K562 (cell line): ENCODE measurements around the gene CT45A10. TPM values are rescaled to one million over a fixed set of nuclear protein-coding genes. Genes with fewer than 3 reads are reported as not detected.

ENCODE experiments used
- BACH1 ChIP-seq: fragments of 200-800 bp; sonication (Bioruptor generic); IDR thresholded peaks from 2 replicates; pipeline ENCODE4 v1.6.1; 2016; ENCODE audit warnings: missing genetic modification characterization, missing compliant biosample characterization
- C11orf30 ChIP-seq: fragments of 450-650 bp; IDR thresholded peaks from 2 replicates; pipeline ENCODE4 v1.6.1; 2016; ENCODE audit warnings: low read depth, mild to moderate bottlenecking
- CHD1 ChIP-seq: fragments of 200-600 bp; sonication (generic); IDR thresholded peaks from one replicate; pipeline ENCODE4 v1.6.1; 2012; ENCODE audit warnings: mild to moderate bottlenecking, moderate library complexity, low read length, inconsistent platforms
- EP400 ChIP-seq: fragments of 450-650 bp; IDR thresholded peaks from 2 replicates; pipeline ENCODE4 v1.6.1; 2017; ENCODE audit warnings: antibody characterized with exemption, mild to moderate bottlenecking, moderate library complexity
- ESRRA ChIP-seq: fragments of 450-650 bp; IDR thresholded peaks from 2 replicates; pipeline ENCODE4 v1.6.1; 2014; ENCODE audit warnings: low read depth, mild to moderate bottlenecking, moderate library complexity, borderline replicate concordance
- FIP1L1 ChIP-seq: fragments of 200-400 bp; formaldehyde crosslinking; IDR thresholded peaks from 2 replicates; pipeline ENCODE4 v1.6.1; 2018; ENCODE audit warnings: mild to moderate bottlenecking, low read depth, low read length; ENCODE audit not compliant: poor library complexity, severe bottlenecking
- GATAD2B ChIP-seq: fragments of 450-650 bp; IDR thresholded peaks from 2 replicates; pipeline ENCODE4 v1.6.1; 2017; ENCODE audit warnings: mild to moderate bottlenecking, borderline replicate concordance
- HCFC1 ChIP-seq: IDR thresholded peaks from 2 replicates; pipeline ENCODE4 v1.6.1; 2012; ENCODE audit warnings: low read depth, low read length, improper control_type of control experiment
- MCM7 ChIP-seq, 2 experiments: fragments of 450-650 bp; IDR thresholded peaks; 2 replicates each; pipeline ENCODE4 v1.6.1; 2016 to 2018
- MTA1 ChIP-seq: fragments of 450-650 bp; IDR thresholded peaks from 2 replicates; pipeline ENCODE4 v1.6.1; 2017; ENCODE audit warnings: borderline replicate concordance
- PHF21A ChIP-seq: fragments of 450-650 bp; IDR thresholded peaks from 2 replicates; pipeline ENCODE4 v1.6.1; 2017; ENCODE audit warnings: low read depth, borderline replicate concordance
- PML ChIP-seq: IDR thresholded peaks from 2 replicates; pipeline ENCODE4 v1.6.1; 2012; ENCODE audit warnings: low read length, inconsistent platforms
- RBM34 ChIP-seq: fragments of 200-400 bp; formaldehyde crosslinking; IDR thresholded peaks from 2 replicates; pipeline ENCODE4 v1.6.1; 2018; ENCODE audit warnings: low read length, borderline replicate concordance; ENCODE audit not compliant: insufficient read depth
- RCOR1 ChIP-seq, 2 experiments: IDR thresholded peaks; 2 replicates each; pipeline ENCODE4 v1.6.1; 2012; ENCODE audit warnings: low read depth in 2 of 2, low read length in 2 of 2, borderline replicate concordance in 1 of 2, improper control_type of control experiment in 1 of 2
- SMAD3 ChIP-seq: fragments of 450-650 bp; formaldehyde crosslinking; conservative IDR thresholded peaks from 2 replicates; pipeline ENCODE4 v1.4.0; 2020; ENCODE audit warnings: mild to moderate bottlenecking
- SMARCB1 ChIP-seq: IDR thresholded peaks from 2 replicates; pipeline ENCODE4 v1.6.1; 2011; ENCODE audit warnings: improper control_type of control experiment, low read depth; ENCODE audit not compliant: insufficient read length
- SRSF9 ChIP-seq: fragments of 200-400 bp; formaldehyde crosslinking; IDR thresholded peaks from 2 replicates; pipeline ENCODE4 v1.6.1; 2017; ENCODE audit warnings: low read depth, low read length, borderline replicate concordance
- TAF9B ChIP-seq: fragments of 450-650 bp; IDR thresholded peaks from 2 replicates; pipeline ENCODE4 v1.6.1; 2018; ENCODE audit warnings: mild to moderate bottlenecking; ENCODE audit not compliant: partially characterized antibody
- TBL1XR1 ChIP-seq, 2 experiments: IDR thresholded peaks; 2 replicates each; pipeline ENCODE4 v1.6.1; 2012; ENCODE audit warnings: improper control_type of control experiment in 2 of 2, low read length in 2 of 2, mild to moderate bottlenecking in 1 of 2
- TEAD2 ChIP-seq: fragments of 450-650 bp; IDR thresholded peaks from 2 replicates; pipeline ENCODE4 v1.6.1; 2016; ENCODE audit warnings: missing genetic modification characterization, control low read depth, missing compliant biosample characterization
- ZKSCAN3 ChIP-seq: fragments of 250-450 bp; sonication (Bioruptor Pico); IDR thresholded peaks from 2 replicates; pipeline ENCODE4 v1.4.0; 2020
- ZNF24 ChIP-seq: fragments of 450-650 bp; IDR thresholded peaks from 2 replicates; pipeline ENCODE4 v1.6.1; 2016
- polyA plus RNA-seq, 8 experiments: library from polyadenylated mRNA; depleted of rRNA in 4 of 8; stranded (reverse) in 5 of 8; unstranded in 3 of 8; fragments of >200 nt; fragmentation: Nextera tagmentation in 2 of 8; fragmentation: Illumina TruSeq in 1 of 8; extraction: Ambion mirVana in 2 of 8; extraction: Trizol in 1 of 8; gene quantifications; 2 replicates each; pipeline versions ENCODE4 v1.2.1 to v1.2.3, GENCODE V29; 2011 to 2014; ENCODE audit warnings: inconsistent platforms in 1 of 8, missing spikeins in 1 of 8
- total RNA-seq, 7 experiments: library from RNA; depleted of rRNA in 6 of 7; stranded (reverse); fragments of >200 nt in 6 of 7; fragmentation: Illumina TruSeq in 2 of 7; extraction: Trizol in 2 of 7; gene quantifications; 2 replicates each; pipeline versions ENCODE4 v1.2.1 to v1.2.3, GENCODE V29; 2011 to 2021; ENCODE audit warnings: low replicate concordance in 1 of 7
- TF ChIP-seq, protein P1 (sequence below): IDR thresholded peaks from 2 replicates; pipeline ENCODE4 v1.6.1; 2011; ENCODE audit not compliant: insufficient read length; ENCODE audit errors: extremely low read depth
- TF ChIP-seq, protein P2 (sequence below): IDR thresholded peaks from 2 replicates; pipeline ENCODE4 v1.6.1; 2012; ENCODE audit warnings: low read depth, low read length, improper control_type of control experiment, borderline replicate concordance
- TF ChIP-seq, protein P3 (sequence below): fragments of 250-450 bp; sonication (Bioruptor Pico); IDR thresholded peaks from 2 replicates; pipeline ENCODE4 v1.8.0; 2022; ENCODE audit warnings: inconsistent platforms
- TF ChIP-seq, protein P4 (sequence below): fragments of 250-450 bp; sonication (Bioruptor Pico); IDR thresholded peaks from 2 replicates; pipeline ENCODE4 v1.5.0; 2021

Gene CT45A10
- total and polyA plus RNA-seq, 9 of the 15 experiments (the other 6 are each of a cell fraction or from before 2014, with no cell fraction given), result 78.1 to 175 (median 102) TPM

DNA sequence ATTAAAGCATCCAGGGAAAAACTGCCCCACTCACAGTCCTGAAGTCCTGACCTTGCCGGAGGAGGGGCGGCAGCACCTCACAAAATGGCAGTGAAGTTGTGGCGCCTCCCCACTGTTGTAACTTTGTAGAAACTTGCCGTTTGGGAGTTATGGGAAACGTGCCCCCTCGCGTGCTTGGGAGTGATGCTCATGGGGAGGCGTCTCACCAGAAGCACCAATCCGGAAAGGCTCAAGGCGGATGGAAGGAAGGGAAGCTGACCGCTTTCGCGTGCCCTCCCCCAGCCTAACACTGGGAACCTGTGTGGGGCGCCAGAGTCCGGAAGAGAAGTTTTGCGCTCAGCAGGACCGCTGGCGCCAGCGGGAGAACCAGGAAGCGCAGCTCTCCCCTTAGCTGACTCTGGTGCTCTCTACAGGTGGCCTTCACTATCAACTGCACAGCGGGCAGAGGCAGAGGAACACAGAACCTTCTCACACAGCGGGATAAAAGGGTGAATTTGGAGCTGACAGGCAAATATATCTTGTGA, at the start of gene CT45A10, which contains the start of gene SAGE1 (continued):
- TF ChIP-seq TBL1XR1 (IDR thresholded peaks at IDR 0.05; ENCODE audit: low read length in 2 of 2), result 0 out of 4 replicates have a peak, but pooled peaks of 1 of the 2 experiments have one; percentile 18
- no peak for TF ChIP-seq SMARCB1
- no peak for TF ChIP-seq C11orf30
- TF ChIP-seq GATAD2B, result peak; percentile 62; the same call in 1 of the 2 replicates
- 0 out of 2 replicates have a peak, but pooled peaks have one; percentile 23 for TF ChIP-seq MTA1
- peak; percentile 73 for TF ChIP-seq TAF9B
- TF ChIP-seq BACH1 (tag), result no peak
- TF ChIP-seq, protein P1, sequence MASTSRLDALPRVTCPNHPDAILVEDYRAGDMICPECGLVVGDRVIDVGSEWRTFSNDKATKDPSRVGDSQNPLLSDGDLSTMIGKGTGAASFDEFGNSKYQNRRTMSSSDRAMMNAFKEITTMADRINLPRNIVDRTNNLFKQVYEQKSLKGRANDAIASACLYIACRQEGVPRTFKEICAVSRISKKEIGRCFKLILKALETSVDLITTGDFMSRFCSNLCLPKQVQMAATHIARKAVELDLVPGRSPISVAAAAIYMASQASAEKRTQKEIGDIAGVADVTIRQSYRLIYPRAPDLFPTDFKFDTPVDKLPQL, result no peak
- no peak for TF ChIP-seq SRSF9
- peak in 1 of 2 experiments; percentile 94; a peak in 2 of 4 replicates for TF ChIP-seq RCOR1 (IDR thresholded peaks at IDR 0.05; ENCODE audit: borderline replicate concordance in 1 of 2, low read depth in 2 of 2, low read length in 2 of 2)
- 0 out of 2 replicates have a peak, but pooled peaks have one; percentile 19 for TF ChIP-seq ZNF24
- TF ChIP-seq PML, result peak; percentile 39; the same call in 1 of the 2 replicates
- TF ChIP-seq CHD1, result no peak
- TF ChIP-seq SMAD3 (CRISPR knock-in tag), result no peak
- TF ChIP-seq PHF21A, result no peak; the same call in 1 of the 2 replicates
- peak; percentile 27; the same call in 1 of the 2 replicates for TF ChIP-seq HCFC1
- no peak for TF ChIP-seq TEAD2
- no peak for TF ChIP-seq FIP1L1
- TF ChIP-seq ESRRA, result peak; percentile 78
- peak; percentile 92 for TF ChIP-seq EP400
- TF ChIP-seq RBM34, result no peak
- TF ChIP-seq, protein P2, sequence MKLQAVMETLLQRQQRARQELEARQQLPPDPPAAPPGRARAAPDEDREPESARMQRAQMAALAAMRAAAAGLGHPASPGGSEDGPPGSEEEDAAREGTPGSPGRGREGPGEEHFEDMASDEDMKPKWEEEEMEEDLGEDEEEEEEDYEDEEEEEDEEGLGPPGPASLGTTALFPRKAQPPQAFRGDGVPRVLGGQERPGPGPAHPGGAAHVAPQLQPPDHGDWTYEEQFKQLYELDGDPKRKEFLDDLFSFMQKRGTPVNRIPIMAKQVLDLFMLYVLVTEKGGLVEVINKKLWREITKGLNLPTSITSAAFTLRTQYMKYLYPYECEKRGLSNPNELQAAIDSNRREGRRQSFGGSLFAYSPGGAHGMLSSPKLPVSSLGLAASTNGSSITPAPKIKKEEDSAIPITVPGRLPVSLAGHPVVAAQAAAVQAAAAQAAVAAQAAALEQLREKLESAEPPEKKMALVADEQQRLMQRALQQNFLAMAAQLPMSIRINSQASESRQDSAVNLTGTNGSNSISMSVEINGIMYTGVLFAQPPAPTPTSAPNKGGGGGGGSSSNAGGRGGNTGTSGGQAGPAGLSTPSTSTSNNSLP, result no peak
- TF ChIP-seq MCM7 (IDR thresholded peaks at IDR 0.05), result no peak
- TF ChIP-seq ZKSCAN3 (CRISPR knock-in tag), result no peak
- TF ChIP-seq, protein P3, sequence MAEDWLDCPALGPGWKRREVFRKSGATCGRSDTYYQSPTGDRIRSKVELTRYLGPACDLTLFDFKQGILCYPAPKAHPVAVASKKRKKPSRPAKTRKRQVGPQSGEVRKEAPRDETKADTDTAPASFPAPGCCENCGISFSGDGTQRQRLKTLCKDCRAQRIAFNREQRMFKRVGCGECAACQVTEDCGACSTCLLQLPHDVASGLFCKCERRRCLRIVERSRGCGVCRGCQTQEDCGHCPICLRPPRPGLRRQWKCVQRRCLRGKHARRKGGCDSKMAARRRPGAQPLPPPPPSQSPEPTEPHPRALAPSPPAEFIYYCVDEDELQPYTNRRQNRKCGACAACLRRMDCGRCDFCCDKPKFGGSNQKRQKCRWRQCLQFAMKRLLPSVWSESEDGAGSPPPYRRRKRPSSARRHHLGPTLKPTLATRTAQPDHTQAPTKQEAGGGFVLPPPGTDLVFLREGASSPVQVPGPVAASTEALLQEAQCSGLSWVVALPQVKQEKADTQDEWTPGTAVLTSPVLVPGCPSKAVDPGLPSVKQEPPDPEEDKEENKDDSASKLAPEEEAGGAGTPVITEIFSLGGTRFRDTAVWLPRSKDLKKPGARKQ (CRISPR knock-in tag), result no peak
- TF ChIP-seq, protein P4, sequence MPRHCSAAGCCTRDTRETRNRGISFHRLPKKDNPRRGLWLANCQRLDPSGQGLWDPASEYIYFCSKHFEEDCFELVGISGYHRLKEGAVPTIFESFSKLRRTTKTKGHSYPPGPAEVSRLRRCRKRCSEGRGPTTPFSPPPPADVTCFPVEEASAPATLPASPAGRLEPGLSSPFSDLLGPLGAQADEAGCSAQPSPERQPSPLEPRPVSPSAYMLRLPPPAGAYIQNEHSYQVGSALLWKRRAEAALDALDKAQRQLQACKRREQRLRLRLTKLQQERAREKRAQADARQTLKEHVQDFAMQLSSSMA (CRISPR knock-in tag), result no peak
